Esophagus muscularis mucosa (tissue), 4 donors: ENCODE results near the gene GPX2. TPM values are rescaled to one million over a fixed set of nuclear protein-coding genes. Genes with fewer than 3 reads are reported as not detected.
A peak's percentile ranks its signal among the peaks of the same experiment; 100 is the strongest.

Experiments
- DNase-seq: peaks from one replicate; pipeline ENCODE4 v3.0.0-alpha.2; 2017; ENCODE audit errors: extremely low spot score
- H3K27ac ChIP-seq, 4 donors: fragments of 200-600 bp; sonication (generic); replicated peaks in 1 of 4; 1 replicate in 3 of 4; 2 replicates in 1 of 4; pipeline ENCODE4 v1.5.1; 2016 to 2019; ENCODE audit warnings: mild to moderate bottlenecking in 1 of 4
- H3K27me3 ChIP-seq, 4 donors: fragments of 200-600 bp; sonication (generic); one replicate each; pipeline versions ENCODE4 v1.5.1 to v1.6.0; 2016 to 2019
- H3K36me3 ChIP-seq, 4 donors: fragments of 200-600 bp; sonication (generic); one replicate each; pipeline ENCODE4 v1.5.1; 2016 to 2019
- H3K4me1 ChIP-seq, 4 donors: fragments of 200-600 bp; sonication (generic); one replicate each; pipeline ENCODE4 v1.5.1; 2016 to 2019
- H3K4me3 ChIP-seq, 4 donors: fragments of 200-600 bp; sonication (generic); 1 replicate in 2 of 4; 2 replicates in 2 of 4; pipeline ENCODE4 v1.5.1; 2016 to 2019; ENCODE audit warnings: mild to moderate bottlenecking in 4 of 4, moderate library complexity in 1 of 4
- H3K9me3 ChIP-seq, 4 donors: fragments of 200-600 bp; sonication (generic); 1 replicate in 3 of 4; 2 replicates in 1 of 4; pipeline ENCODE4 v1.5.1; 2016 to 2019
- CTCF ChIP-seq, 3 experiments: fragments of 200-600 bp in 2 of 3; fragments of 450-650 bp in 1 of 3; sonication (generic) in 2 of 3; IDR thresholded peaks; one replicate each; pipeline ENCODE4 v1.5.1; 2017 to 2019; ENCODE audit warnings: antibody characterized with exemption in 3 of 3, mild to moderate bottlenecking in 2 of 3, moderate library complexity in 1 of 3
- EP300 ChIP-seq: sonication (generic); formaldehyde crosslinking; IDR thresholded peaks from one replicate; pipeline ENCODE4 v1.6.1; 2017; ENCODE audit warnings: antibody characterized with exemption
- POLR2A ChIP-seq: fragments of 450-650 bp; IDR thresholded peaks from one replicate; pipeline ENCODE4 v1.6.1; 2017; ENCODE audit warnings: antibody characterized with exemption, moderate library complexity, mild to moderate bottlenecking, low read depth
- POLR2AphosphoS5 ChIP-seq, 2 donors: sonication (generic); formaldehyde crosslinking; IDR thresholded peaks; one replicate each; pipeline ENCODE4 v1.6.1; 2017; ENCODE audit warnings: antibody characterized with exemption in 2 of 2
- WGBS: methylation state at CpG from one replicate; pipeline ENCODE4 v1.1.5; 2018; 5-methylcytosine and 5-hydroxymethylcytosine counted together
- intact Hi-C: fragments of 100-400 bp; cut with DNase I; formaldehyde crosslinking; loops from one replicate; pipeline ENCODE4 v1.15.1; 2023
- total RNA-seq, 4 donors: library from RNA; depleted of rRNA; stranded (reverse); fragments of >200 nt; gene quantifications; one replicate each; pipeline versions ENCODE4 v1.1.0 to v1.2.1, GENCODE V29; 2016

Gene GPX2
- total RNA-seq, 4 donors from 2014 or later = not detected

GRCh38 chr14:64970776-64971477, 28.4 kb upstream of the GPX2 start:
- Histone ChIP-seq H3K4me3 (peak overlapping the region; percentile 61 to 80 (median 72)), H3K27me3 (peaks cover 0 to 11% (median 0%) of the 10 kb centered on the region in 4 donors), H3K4me1 (peaks cover 7 to 23% (median 20%) of the 10 kb centered on the region in 4 donors), H3K27ac (no peak overlapping the region), H3K36me3 (no peaks in the 10 kb centered on the region), H3K9me3 (no peaks in the 10 kb centered on the region)
- no peak for TF ChIP-seq EP300
- TF ChIP-seq POLR2A = no peak
- TF ChIP-seq CTCF (IDR thresholded peaks at IDR 0.05) = no peak
- no peak for TF ChIP-seq POLR2AphosphoS5 (IDR thresholded peaks at IDR 0.05)
- no peak for DNase-seq
- intact Hi-C loops = no loop called here
- WGBS = 49% methylated on average over 5 of the region's 8 CpGs

- no peak overlapping the region for H3K27ac ChIP-seq
- H3K4me3 ChIP-seq = no peak overlapping the region
- peaks cover 7 to 23% (median 20%) of the 10 kb centered on the region in 4 donors for H3K4me1 ChIP-seq
- no peak for DNase-seq
- H3K27me3 ChIP-seq = peaks cover 0 to 11% (median 0%) of the 10 kb centered on the region in 4 donors
- H3K36me3 ChIP-seq = no peaks in the 10 kb centered on the region
- TF ChIP-seq POLR2AphosphoS5 (IDR thresholded peaks at IDR 0.05) = no peak
- no peak for TF ChIP-seq CTCF (IDR thresholded peaks at IDR 0.05)
- TF ChIP-seq EP300 = no peak
- no peak for TF ChIP-seq POLR2A
- 86% methylated on average over 3 of the region's 3 CpGs for WGBS
- H3K9me3 ChIP-seq = no peaks in the 10 kb centered on the region
- intact Hi-C loops = no loop called here
These were observed 27.5 kb upstream of the GPX2 start for GRCh38 chr14:64970041-64970440.

- TF ChIP-seq CTCF (IDR thresholded peaks at IDR 0.05) (no peak), EP300 (no peak), POLR2AphosphoS5 (IDR thresholded peaks at IDR 0.05) (no peak)
- 91% methylated on average over 6 of the region's 6 CpGs for WGBS
- intact Hi-C loops = no loop called here
- DNase-seq = no peak
- no peaks in the 10 kb centered on the region for H3K36me3 ChIP-seq
- H3K4me1 ChIP-seq = peaks cover 7 to 23% (median 20%) of the 10 kb centered on the region in 4 donors
- H3K27ac ChIP-seq = no peak overlapping the region
- H3K27me3 ChIP-seq = peaks cover 0 to 11% (median 0%) of the 10 kb centered on the region in 4 donors
- H3K4me3 ChIP-seq = no peak overlapping the region
- H3K9me3 ChIP-seq = no peaks in the 10 kb centered on the region
These were observed 26.1 kb upstream of the GPX2 start for GRCh38 chr14:64968651-64969050.

- Histone ChIP-seq H3K9me3 (no peaks in the 10 kb centered on the region), H3K27ac (no peak overlapping the region), H3K4me3 (no peak overlapping the region), H3K4me1 (peaks cover 7 to 23% (median 20%) of the 10 kb centered on the region in 4 donors), H3K36me3 (no peaks in the 10 kb centered on the region), H3K27me3 (peaks cover 0 to 11% (median 0%) of the 10 kb centered on the region in 4 donors)
- WGBS = 89% methylated on average over 7 of the region's 7 CpGs
- intact Hi-C loops = no loop called here
- DNase-seq = no peak
- no peak for TF ChIP-seq POLR2AphosphoS5 (IDR thresholded peaks at IDR 0.05)
- TF ChIP-seq POLR2A = no peak
- TF ChIP-seq CTCF (IDR thresholded peaks at IDR 0.05) = no peak
- TF ChIP-seq EP300 = no peak
These were observed 25.6 kb upstream of the GPX2 start for GRCh38 chr14:64968167-64968566.

GRCh38 chr14:64966976-64967375, 24.4 kb upstream of the GPX2 start:
- intact Hi-C loops = no loop called here
- peaks cover 0 to 11% (median 0%) of the 10 kb centered on the region in 4 donors for H3K27me3 ChIP-seq
- DNase-seq = no peak
- H3K27ac ChIP-seq = no peak overlapping the region
- 50% methylated on average over 2 of the region's 2 CpGs for WGBS
- H3K4me3 ChIP-seq = no peak overlapping the region
- TF ChIP-seq POLR2A (no peak), POLR2AphosphoS5 (IDR thresholded peaks at IDR 0.05) (no peak), EP300 (no peak), CTCF (IDR thresholded peaks at IDR 0.05) (no peak)
- H3K4me1 ChIP-seq = peaks cover 7 to 16% (median 14%) of the 10 kb centered on the region in 4 donors
- no peaks in the 10 kb centered on the region for H3K36me3 ChIP-seq
- H3K9me3 ChIP-seq = no peaks in the 10 kb centered on the region
